NCI-H2081 (cell line): ENCODE results near the gene DDX20.
"Not testable (repeated sequence)": the region's sequence is repeated elsewhere in the genome, so short reads cannot be mapped to it uniquely, and the experiment has no call there.

Experiments used
- DNase-seq, 2 experiments: peaks; one replicate each; lab custom pipeline; 2025; lab: John Stamatoyannopoulos, UW

The DDX20 gene

GRCh38 chr1:111789666-111790316, 34.1 kb downstream of the DDX20 start:
- no peak for DNase-seq

GRCh38 chr1:111791776-111792175, 36.1 kb downstream of the DDX20 start:
- DNase-seq: no peak

- no peak for DNase-seq
These were observed 36.5 kb downstream of the DDX20 start for GRCh38 chr1:111792249-111792648.

GRCh38 chr1:111793923-111794322, 38.2 kb downstream of the DDX20 start:
- DNase-seq: no peak

- no peak for DNase-seq
These were observed 39.7 kb downstream of the DDX20 start for GRCh38 chr1:111795401-111795800.

- no peak for DNase-seq
These were observed 42.9 kb downstream of the DDX20 start for GRCh38 chr1:111798580-111798979.

- DNase-seq: not testable (repeated sequence)
These were observed 44.0 kb downstream of the DDX20 start for GRCh38 chr1:111799722-111800121.

GRCh38 chr1:111801071-111801850, 45.6 kb downstream of the DDX20 start:
- DNase-seq: no peak

- DNase-seq: no peak
These were observed 46.4 kb downstream of the DDX20 start for GRCh38 chr1:111802110-111802509.

GRCh38 chr1:111802984-111803383, 47.3 kb downstream of the DDX20 start:
- no peak for DNase-seq

- DNase-seq: no peak
These were observed 48.2 kb downstream of the DDX20 start for GRCh38 chr1:111803951-111804350.

GRCh38 chr1:111804776-111805175, 49.1 kb downstream of the DDX20 start:
- no peak for DNase-seq

- DNase-seq: no peak
These were observed 49.5 kb downstream of the DDX20 start for GRCh38 chr1:111805251-111805650.

- DNase-seq: no peak
These were observed 56.2 kb downstream of the DDX20 start for GRCh38 chr1:111811891-111812290.

- DNase-seq: no peak
These were observed 56.6 kb downstream of the DDX20 start for GRCh38 chr1:111812306-111812705.

- no peak for DNase-seq
These were observed 58.0 kb downstream of the DDX20 start for GRCh38 chr1:111813440-111814304.

- no peak for DNase-seq
These were observed 58.6 kb downstream of the DDX20 start for GRCh38 chr1:111814305-111814628.

- no peak for DNase-seq
These were observed 58.9 kb downstream of the DDX20 start for GRCh38 chr1:111814642-111815041.
